Osteoblast (primary cell): ENCODE measurements around the gene SLC25A38. TPM values are rescaled to one million over a fixed set of nuclear protein-coding genes. Genes with fewer than 3 reads are reported as not detected.

ENCODE experiments used
- DNase-seq: peaks from one replicate; pipeline ENCODE4 v3.0.0; 2011; ENCODE audit warnings: low spot score, mixed read lengths; ENCODE audit not compliant: insufficient read length; ENCODE audit errors: missing footprints
- H2AFZ ChIP-seq: 2 replicates; pipeline ENCODE4 v1.6.0; 2011; ENCODE audit warnings: mild to moderate bottlenecking, low read length
- H3K27ac ChIP-seq: 2 replicates; pipeline ENCODE4 v1.5.1; 2011; ENCODE audit warnings: mild to moderate bottlenecking, low read depth, low read length, moderate library complexity
- H3K27me3 ChIP-seq: 2 replicates; pipeline ENCODE4 v1.6.0; 2012; ENCODE audit warnings: mild to moderate bottlenecking, control low read depth, inconsistent platforms, low read length, moderate library complexity; ENCODE audit not compliant: insufficient read depth
- H3K36me3 ChIP-seq: 2 replicates; pipeline ENCODE4 v1.5.1; 2011; ENCODE audit warnings: mild to moderate bottlenecking, low read length, control low read depth, moderate library complexity; ENCODE audit not compliant: insufficient read depth
- H3K4me1 ChIP-seq: 2 replicates; pipeline ENCODE4 v1.5.1; 2011; ENCODE audit warnings: mild to moderate bottlenecking, low read length, control low read depth, moderate library complexity; ENCODE audit not compliant: insufficient read depth
- H3K4me2 ChIP-seq: 2 replicates; pipeline ENCODE4 v1.6.0; 2011; ENCODE audit warnings: mild to moderate bottlenecking, low read length; ENCODE audit not compliant: insufficient read depth
- H3K4me3 ChIP-seq: fragments of 200-600 bp; sonication (generic); 3 replicates; pipeline ENCODE4 v1.5.1; 2012; ENCODE audit warnings: mild to moderate bottlenecking, low read length, inconsistent platforms; ENCODE audit not compliant: insufficient read depth
- H3K79me2 ChIP-seq: 2 replicates; pipeline ENCODE4 v1.6.0; 2012; ENCODE audit warnings: mild to moderate bottlenecking, low read length, control low read depth, inconsistent platforms; ENCODE audit not compliant: insufficient read depth
- H3K9me3 ChIP-seq: 2 replicates; pipeline ENCODE4 v1.5.1; 2011; ENCODE audit warnings: low read depth, low read length, control low read depth
- H4K20me1 ChIP-seq: 2 replicates; pipeline ENCODE4 v1.6.0; 2012; ENCODE audit warnings: mild to moderate bottlenecking, low read length, control low read depth; ENCODE audit not compliant: insufficient read depth
- CTCF ChIP-seq: IDR thresholded peaks from 2 replicates; pipeline ENCODE4 v1.5.1; 2011; ENCODE audit warnings: mild to moderate bottlenecking, low read depth, low read length, moderate library complexity; ENCODE audit errors: extremely low read depth
- total RNA-seq: library from RNA; depleted of rRNA; stranded (reverse); fragments of >200 nt; gene quantifications from 2 replicates; pipeline ENCODE4 v1.2.3, GENCODE V29; 2012

SLC25A38 gene
- total RNA-seq, 1 donor, result 28.2 TPM

GRCh38 chr3:39406368-39407258 lies 23.4 kb downstream of the SLC25A38 start, which contains the start of gene RPSA:
Gene RPSA, plus strand, starts transcription at chr3:39406720. Its CDS starts 934 bp downstream, at chr3:39407654.
- H3K79me2 ChIP-seq, result peaks cover 41% of the 10 kb centered on the region
- H3K27ac ChIP-seq, result peak within 1 kb of the TSS; percentile 86
- peak within 1 kb of the TSS; percentile 83 for H3K4me2 ChIP-seq

GRCh38 chr3:39407259-39407629 lies 24.1 kb downstream of the SLC25A38 start:
- Histone ChIP-seq H3K4me3 (peak overlapping the region; percentile 98), H3K79me2 (peaks cover 41% of the 10 kb centered on the region), H2AFZ (peak overlapping the region; percentile 87), H3K27ac (peak overlapping the region; percentile 86), H3K27me3 (no peaks in the 10 kb centered on the region), H3K4me2 (peak overlapping the region; percentile 83), H3K4me1 (peaks cover 31% of the 10 kb centered on the region), H3K9me3 (no peaks in the 10 kb centered on the region), H3K36me3 (peaks cover 47% of the 10 kb centered on the region), H4K20me1 (peaks cover 35% of the 10 kb centered on the region)
- TF ChIP-seq CTCF, result no peak
- DNase-seq, result peak; percentile 56

More at GRCh38 chr3:39406368-39407258, 23.4 kb downstream of the SLC25A38 start, which contains the start of gene RPSA:
- peaks cover 41% of the 10 kb centered on the region for H3K36me3 ChIP-seq
- peaks cover 32% of the 10 kb centered on the region for H4K20me1 ChIP-seq
- H2AFZ ChIP-seq, result peak within 1 kb of the TSS; percentile 96
- TF ChIP-seq CTCF, result no peak
- H3K4me3 ChIP-seq, result peak within 1 kb of the TSS; percentile 98
- H3K9me3 ChIP-seq, result no peaks in the 10 kb centered on the region
- peaks cover 31% of the 10 kb centered on the region for H3K4me1 ChIP-seq
- DNase-seq, result peak; percentile 96
- H3K27me3 ChIP-seq, result no peaks in the 10 kb centered on the region

GRCh38 chr3:39407773-39408492 lies 24.8 kb downstream of the SLC25A38 start:
- peaks cover 35% of the 10 kb centered on the region for H4K20me1 ChIP-seq
- no peaks in the 10 kb centered on the region for H3K27me3 ChIP-seq
- peaks cover 41% of the 10 kb centered on the region for H3K79me2 ChIP-seq
- TF ChIP-seq CTCF, result no peak
- peak overlapping the region; percentile 98 for H3K4me3 ChIP-seq
- DNase-seq, result peak; percentile 51
- H3K36me3 ChIP-seq, result peaks cover 54% of the 10 kb centered on the region
- H3K4me1 ChIP-seq, result peaks cover 31% of the 10 kb centered on the region
- H3K27ac ChIP-seq, result peak overlapping the region; percentile 86
- H3K9me3 ChIP-seq, result no peaks in the 10 kb centered on the region
- H2AFZ ChIP-seq, result no peak overlapping the region
- H3K4me2 ChIP-seq, result peak overlapping the region; percentile 83
